NCI-H2227 (cell line): ENCODE results near the gene ZBTB8OS.
"Not testable (repeated sequence)": the region's sequence is repeated elsewhere in the genome, so short reads cannot be mapped to it uniquely, and the experiment has no call there.

Source experiments
- DNase-seq: peaks from one replicate; lab custom pipeline; 2025; ENCODE audit not compliant: unreplicated experiment; lab: John Stamatoyannopoulos, UW

The ZBTB8OS gene

DNA sequence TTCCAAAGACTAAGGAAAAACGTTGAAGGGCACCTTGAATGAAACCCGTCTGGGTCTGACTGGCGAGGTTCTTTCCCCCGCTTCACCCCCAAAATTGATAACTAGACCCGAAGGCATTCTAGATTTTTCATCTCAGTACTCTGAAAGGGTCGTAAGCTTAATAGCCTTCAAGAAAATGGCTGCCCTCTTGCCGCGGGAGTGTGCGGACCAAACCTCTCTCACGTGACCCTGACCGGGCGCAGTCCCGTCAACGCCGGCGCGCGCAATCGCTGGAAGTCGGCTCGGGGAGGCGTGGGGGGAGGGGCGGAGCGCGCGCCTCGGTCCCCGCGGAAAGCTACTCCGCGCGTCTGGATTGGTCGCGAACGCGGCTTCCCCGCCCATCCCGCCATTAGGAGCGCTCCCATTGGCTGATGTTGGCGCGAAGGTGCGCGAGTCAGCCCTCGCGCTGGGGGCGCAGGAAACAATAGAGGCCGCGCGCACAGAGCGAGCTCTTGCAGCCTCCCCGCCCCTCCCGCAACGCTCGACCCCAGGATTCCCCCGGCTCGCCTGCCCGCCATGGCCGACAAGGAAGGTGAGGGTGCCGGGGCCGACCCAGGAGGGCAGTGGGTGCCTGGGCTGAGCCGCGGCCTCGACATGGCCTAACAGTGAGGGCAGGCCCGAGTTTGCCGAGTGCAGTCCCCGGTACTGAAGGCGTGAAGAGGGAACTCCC is 556 bp upstream of the ZBTB8OS start, which contains the start of gene RBBP4:
RBBP4 (plus strand) TSS at position 457 of the 709 bp plus-strand sequence; CDS start at position 556, 99 bp downstream.
- DNase-seq, result peak; percentile 99

DNA sequence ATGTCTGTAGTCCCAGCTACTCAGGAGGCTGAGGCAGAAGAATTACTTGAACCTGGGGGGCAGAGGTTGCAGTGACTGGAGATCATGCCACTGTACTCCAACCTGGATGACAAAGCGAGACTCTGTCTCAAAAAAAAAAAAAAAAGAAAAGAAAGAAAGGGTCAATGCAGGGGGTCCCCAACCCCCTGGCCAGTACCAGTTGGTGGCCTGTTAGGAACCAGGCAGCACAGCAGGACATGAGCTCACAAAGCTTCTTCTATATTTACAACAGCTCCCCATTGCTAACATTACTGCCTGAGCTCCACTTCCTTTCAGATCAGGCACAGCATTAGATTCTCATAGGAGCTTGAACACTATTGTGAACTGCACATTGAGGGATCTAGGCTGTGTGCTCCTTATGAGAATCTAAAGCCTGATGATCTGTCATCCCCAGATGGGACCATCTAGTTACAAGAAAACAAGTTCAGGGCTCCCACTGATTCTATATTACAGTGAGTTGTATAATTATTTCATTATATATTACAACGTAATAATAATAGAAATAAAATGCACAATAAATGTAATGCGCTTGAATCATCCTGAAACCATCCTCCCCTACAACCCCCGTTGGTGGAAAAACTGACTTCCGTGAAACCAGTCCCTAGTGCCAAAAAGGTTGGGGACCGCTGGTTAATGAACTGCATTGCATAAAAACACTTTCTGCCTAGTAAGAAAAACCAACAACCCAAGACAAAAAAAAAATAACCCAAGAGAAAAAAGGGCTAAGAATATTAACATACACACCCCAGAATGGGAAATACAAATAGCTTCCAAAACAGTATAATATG is 2.8 kb downstream of the ZBTB8OS start:
- DNase-seq, result no peak

DNA sequence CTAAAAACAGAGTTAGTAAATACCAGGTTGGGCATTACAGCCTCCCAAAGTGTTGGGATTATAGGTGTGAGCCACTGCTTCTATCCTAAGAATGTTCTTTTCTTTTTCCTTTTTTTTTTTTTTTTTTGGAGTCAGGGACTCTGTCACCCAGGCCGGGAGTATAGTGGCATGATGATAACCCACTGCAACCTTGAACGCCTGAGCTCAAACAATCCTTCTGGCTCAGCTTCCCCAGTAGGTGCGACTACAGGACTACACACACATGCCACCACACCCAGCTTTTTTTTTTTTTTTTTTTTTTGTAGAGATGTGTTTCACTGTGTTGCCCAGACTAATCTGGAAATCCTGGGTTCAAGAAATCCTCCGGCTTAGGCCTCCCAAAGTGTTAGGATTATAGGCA is 5.9 kb downstream of the ZBTB8OS start:
- DNase-seq, result no peak

DNA sequence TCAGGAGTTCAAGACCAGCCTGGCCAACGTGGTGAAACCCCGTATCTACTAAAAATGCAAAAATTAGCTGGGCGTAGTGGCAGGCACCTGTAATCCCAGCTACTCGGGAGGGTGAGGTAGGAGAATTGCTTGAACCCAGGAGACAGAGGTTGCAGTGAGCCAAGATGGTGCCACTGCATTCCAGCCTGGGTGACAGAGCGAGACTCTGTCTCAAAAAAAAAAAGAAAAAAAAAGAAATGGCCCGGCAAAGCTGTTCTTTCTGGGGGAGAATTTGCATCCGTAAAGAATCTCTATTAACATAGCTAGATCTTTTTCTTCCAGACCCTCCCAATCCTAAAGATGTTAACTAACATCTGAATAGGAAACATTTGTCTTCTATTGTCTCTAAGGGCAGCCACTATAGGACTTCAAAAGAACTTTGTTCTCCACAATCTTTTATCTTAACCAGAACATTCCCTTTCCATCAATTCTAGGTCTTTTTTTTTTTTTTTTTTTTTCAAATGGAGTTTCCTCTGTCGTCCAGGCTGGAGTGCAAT is 8.0 kb downstream of the ZBTB8OS start:
- DNase-seq, result not testable (repeated sequence)

DNA sequence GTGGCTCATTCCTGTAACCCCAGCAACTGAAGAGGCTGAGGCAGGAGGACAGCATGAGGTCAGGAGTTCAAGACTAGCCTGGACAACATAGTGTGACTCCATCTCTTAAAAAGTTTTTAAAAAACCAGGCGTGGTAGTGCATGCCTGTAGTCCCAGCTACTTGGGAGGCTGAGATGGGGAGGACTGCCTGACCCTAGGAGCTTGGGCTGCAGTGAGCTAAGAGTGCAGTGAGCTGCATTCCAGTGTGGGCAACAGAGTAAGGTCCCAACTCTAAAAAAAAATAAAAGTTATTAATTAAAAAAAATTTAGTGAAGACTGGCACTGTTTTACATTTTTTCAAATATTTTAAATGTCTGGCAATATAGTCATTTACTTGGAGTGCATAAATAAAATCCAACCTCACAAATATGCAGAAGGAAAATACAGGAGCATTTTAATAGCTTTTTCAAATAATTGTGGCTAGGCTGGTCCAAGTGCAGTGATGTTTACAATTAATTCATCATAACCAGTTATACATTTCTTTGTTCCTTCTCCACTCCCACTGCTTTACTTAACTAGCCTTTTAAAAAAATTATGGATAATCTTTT is 10.8 kb downstream of the ZBTB8OS start:
- no peak for DNase-seq

DNA sequence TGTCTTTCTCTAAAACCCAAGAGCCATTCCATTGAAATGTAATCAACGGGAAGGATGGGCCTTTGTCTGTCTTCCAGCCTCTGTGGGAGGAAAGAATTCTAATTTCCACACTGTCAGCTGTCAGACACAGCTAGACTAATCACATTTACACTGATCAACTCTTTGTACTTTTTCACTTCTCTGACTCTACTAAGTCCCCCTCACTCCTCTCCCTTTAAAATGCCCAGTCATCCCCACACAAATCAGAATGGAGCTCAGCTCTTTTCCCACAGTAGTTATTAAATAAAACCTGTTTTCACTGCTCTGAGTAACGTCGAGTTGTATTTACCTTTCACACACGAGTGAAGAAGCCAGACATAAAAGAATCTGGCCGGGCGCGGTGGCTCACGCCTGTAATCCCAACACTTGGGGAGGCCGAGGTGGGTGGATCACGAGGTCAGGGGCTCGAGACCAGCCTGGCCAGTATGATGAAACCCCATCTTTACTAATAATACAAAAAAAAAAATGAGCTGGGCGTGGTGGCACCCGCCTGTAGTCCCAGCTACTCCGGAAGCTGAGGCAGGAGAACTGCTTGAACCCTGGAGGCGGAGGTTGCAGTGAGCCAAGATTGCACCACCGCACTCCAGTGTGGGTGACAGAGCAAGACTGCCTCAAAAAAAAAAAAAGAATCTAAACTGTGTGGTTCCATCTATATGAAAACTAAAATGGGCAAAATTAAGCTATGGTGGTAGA is 13.3 kb downstream of the ZBTB8OS start:
- no peak for DNase-seq

DNA sequence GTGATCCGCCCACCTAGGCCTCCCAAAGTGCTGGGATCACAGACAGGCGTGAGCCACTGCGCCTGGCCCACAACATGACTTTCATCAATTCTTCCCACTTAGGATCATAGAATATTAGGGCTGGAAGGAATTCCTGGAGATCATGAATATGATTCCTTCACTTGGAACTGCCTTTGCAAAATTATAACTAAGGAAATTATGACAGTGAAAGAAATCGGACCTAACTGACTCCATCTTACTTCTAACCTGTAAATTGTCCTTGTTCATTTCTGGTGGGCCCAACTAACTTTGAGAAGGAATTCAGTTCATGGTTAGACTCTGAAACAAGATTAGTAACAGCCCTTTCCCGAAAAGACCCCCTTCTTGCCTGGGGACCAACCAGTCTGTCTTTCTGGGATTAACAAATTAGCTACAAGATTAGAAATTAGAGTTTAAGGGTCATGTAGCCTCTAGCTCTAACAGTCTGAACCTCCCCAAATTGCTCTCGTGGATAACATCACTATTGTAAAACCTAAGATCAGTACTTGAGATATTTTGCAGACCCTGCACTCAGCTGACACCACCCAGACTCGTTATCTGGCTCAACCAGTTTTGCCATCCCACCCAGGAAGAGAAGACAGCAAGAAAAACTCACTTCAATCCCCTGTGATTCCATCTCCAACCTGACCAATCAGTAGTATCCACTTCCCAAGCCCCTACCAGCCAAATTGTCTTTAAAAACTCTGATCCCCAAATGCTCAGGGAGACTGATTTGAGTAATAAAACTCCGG is 14.7 kb downstream of the ZBTB8OS start:
- DNase-seq, result no peak

DNA sequence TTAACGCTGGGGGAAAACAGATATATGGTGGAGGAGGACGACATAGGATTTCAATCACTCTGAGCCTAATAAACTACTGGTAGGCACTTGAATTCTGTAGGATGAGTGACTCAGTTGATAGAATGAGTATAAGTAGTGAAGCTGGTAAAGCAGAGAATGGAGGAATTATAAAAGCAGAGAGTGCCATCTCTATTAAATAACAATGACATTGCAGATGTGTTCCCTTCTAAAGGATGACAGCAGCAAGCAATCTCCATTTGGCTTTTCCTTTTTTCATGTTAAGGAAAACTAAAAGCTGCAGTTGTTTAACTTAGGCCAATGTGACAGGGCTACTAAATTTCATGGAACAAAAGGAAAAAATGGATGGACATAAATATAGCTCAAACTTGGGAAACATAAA is 17.5 kb downstream of the ZBTB8OS start:
- DNase-seq, result no peak

DNA sequence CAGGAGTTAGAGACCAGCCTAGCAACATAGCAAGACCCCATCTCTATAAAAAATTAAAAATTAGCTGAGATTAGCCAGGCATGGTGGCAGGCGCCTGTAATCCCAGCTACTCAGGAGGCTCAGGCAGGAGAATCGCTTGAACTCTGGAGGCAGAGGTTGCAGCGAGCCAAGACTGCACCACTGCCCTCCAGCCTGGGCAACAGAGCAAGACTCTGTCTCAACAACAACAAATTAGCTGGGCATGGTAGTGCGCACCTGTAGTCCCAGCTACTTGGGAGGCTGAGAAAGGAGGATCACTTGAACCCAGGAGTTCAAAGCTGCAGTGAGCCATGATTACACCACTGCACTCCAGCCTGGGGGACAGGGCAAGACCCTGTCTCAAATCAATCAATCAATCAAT is 20.2 kb downstream of the ZBTB8OS start:
- not testable (repeated sequence) for DNase-seq

DNA sequence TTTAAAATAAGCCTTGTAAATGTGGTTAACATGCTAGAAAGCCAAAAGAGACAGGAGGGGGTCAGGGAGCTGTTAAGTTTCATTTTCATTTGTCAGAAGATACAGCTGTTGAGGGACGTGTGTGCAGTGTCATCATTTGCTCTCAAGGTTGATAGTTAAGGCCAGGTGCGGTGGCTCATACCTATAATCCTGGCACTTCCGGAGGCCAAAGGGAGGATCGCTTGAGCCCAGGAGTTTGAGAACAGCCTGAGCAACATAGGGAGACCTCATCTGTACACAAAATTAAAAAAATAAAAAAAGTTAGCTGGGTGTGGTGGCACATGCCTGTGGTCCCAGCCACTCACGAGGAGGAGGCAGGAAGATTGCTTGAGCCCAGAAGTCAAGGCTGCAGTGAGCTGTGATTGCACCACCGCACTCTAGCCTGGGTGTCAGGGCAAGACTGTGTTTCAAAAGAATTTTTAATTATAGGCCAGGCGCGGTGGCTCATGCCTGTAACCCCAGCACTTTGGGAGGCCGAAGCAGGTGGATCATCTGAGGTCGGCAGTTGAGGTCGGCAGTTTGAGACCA is 22.7 kb downstream of the ZBTB8OS start:
- DNase-seq, result no peak

DNA sequence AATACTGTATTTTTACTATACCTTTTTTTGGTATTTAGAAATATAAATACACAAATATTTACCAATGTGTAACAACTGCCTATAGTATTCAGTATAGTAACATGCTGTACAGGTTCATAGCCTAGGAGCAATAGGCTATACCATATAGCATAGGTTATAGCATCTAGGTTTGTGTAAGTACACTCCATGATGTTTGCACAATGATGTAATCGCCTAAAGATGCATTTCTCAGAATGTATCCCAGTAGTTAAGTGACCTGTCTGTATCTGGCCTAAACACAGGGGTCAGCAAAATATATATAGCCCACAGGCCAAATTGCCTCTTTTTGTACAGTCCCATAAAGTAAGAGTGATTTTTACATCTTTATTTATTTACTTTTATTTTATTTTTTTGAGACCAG is 24.2 kb downstream of the ZBTB8OS start:
- no peak for DNase-seq

DNA sequence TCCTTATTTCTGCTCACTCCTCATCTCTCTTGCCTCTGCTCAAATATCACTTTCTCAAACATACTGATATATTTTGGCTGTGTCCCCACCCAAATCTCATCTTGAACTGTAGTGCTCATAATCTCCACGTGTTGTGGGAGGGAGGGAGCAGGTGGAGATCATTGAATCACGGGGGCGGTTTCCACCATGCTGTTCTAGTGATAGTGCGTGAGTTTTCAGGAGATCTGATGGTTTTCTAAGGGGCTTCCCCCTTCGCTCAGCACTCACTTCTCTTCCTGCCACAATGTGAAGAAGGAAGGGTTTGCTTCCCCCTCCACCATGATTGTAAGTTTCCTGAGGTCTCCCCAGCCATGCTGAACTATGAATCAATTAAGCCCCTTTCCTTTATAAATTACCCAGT is 26.6 kb downstream of the ZBTB8OS start:
- DNase-seq, result no peak

DNA sequence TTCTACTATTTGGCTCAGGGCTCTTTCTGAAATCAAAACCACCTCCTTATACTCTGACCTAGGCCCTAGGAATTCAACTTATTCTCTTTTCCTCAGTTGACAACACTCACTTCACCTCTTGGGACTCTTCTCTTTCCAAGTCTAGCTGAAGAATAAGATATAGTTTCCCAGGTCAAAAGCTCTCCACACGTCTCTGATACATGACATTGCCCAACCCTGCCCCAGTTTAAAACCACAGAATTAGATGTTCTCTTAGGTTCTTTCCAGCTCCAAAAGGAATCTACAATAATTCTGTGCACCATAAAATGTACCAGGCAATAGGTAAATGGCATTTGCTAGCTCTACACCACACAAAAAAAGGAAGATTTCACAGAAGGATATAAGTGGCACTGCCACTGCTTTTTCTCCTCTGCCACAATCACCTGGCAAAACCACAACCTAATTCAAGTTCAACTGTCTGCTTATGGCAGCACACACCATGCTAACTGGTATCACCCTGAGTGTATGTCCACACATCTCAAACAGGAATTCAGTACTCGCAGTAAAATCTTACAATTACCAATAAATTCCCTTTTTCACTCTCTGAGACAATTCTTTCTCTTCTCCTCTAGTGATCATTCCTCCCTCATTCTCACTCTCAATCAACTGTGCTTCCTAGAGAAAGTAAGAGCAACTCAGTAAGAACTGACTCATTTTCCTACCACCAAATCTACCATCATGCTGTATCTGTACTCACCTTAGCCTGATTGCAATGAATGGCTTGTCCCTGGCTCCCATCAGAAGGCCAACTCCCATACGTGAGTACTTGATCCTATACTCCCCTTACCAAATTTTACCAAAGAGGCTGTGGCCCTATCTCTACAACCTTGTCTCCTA is 27.3 kb downstream of the ZBTB8OS start:
- no peak for DNase-seq

DNA sequence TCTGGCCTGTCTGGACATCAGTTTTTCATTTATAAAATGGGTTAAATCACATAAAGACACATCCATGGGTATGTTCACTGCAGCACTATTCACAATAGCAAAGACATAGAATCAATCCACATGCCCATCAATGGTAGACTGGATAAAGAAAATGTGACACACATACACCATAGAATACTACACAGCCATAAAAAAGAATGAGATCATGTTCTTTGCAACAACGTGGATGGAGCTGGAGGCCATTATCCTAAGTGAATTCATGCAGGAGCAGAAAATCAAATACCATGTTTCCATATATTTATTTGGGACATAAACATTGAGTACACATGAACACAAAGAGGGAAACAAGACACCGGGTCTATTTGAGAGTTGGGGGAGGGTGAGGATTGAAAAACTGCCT is 28.1 kb downstream of the ZBTB8OS start:
- no peak for DNase-seq

DNA sequence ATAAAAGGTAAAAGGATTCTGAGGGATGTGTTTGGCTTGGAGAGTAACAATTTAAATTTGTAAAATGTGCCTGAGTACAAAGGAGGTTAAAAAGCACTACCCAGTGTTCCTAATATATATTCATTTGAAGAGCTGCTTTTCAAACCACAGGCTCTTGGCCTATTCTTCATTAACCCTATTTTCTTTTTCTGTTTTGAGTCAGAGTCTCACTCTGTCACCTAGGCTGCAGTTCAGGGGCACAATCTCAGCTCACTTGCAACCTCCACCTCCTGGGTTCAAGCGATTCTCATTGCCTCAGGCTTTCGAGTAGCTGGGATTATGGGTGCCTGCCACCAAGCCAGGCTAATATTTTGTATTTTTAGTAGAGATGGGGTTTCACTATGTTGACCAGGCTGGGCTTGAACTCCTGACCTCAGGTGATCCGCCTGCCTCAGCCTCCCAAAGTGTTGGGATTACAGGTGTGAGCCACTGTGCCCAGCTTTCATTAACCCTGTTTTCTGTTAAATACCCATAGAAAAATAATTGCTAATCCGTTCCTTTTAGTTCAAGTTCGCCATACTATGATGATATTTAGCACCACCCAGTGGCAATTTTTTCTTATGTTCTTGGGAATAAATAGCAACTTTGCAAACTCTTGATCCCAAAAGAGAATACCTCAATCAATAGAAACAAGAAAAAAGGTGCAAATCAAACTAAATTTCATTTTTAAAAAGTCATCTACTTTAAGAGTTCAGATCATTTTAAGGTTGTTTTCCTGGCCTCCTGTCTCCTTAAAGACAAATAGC is 30.5 kb downstream of the ZBTB8OS start:
- DNase-seq, result peak; percentile 23

DNA sequence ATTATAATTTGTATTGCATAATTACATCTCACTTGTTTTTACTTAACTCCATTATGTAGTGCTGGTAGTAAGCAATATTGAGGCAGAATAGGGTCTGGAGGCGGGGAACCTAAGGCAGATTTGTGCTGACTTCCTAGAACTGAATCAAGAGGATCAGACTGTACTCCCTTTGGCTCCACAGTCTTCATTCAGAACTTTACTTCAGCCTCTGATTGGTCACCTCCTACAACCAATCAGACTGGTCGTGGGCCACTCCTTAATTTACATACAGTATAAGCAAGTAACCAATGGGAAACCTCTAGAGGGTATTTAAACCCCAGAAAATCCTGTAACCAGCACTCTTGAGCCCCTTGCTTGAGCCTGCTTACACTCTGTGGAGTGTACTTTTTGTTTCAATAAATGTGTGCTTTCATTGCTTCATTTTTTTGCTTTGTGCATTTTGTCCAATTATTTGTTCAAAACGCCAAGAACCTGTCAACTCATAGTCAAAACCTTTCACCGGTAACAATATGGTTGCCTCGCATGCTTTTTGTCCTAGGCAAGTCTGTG is 31.6 kb downstream of the ZBTB8OS start:
- DNase-seq, result peak; percentile 18

DNA sequence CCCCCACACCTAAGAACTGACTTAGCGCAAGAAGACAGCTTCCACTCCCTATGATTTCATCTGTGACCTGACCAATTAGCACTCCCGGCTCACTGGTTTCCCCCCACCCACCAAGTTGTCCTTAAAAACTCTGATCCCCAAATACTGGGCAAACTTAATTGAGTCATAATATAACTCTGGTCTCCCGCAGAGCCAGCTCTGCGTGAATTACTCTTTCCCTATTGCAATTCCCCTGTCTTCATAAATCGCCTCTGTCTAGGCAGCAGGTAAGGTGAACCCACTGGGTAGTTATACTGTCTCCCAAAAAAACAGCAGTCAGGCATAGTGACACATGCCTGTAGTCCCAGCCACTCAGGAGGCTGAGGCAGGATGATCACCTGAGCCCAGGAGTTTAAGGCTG is 36.9 kb downstream of the ZBTB8OS start:
- no peak for DNase-seq
